Measurements from ENCODE around the gene EAF1.

GRCh38 chr3:15387735-15388134 lies 39.7 kb upstream of the EAF1 start:
- no peak for TF ChIP-seq CTCF (conservative IDR thresholded peaks at IDR 0.05 in 1 of 2, IDR thresholded peaks at IDR 0.05 in 1 of 2; ENCODE audit: low read depth in 1 of 2, low read length in 2 of 2)
- TF ChIP-seq EZH2 (IDR thresholded peaks at IDR 0.05; ENCODE audit: low read length, missing control alignments): no peak
